ENCODE results near the gene MORF4L2. TPM values are rescaled to one million over a fixed set of nuclear protein-coding genes. Genes with fewer than 3 reads are reported as not detected.

MORF4L2 gene
- polyA plus RNA-seq, 1 of the 3 experiments (the other 2 are of a cell fraction), result 221 TPM

DNA sequence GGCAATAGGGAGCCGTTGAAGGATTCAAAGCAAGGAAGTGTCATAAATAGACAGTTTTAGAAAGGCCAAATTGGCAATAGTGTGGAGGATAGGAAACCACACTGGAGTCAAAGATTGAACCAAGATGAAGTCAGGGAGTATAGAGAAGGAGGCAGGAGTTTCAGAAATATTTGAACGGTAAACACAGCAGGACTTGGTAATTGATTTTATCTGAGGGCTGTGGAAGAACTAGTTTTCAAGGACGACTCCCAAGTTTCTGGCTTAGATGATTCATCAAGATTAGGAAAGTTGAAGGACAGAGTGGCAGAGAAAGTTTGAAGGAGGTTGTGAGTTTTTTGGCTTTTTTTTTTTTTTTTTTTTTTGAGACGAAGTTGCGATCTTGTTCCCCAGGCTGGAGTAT lies 12.7 kb upstream of the MORF4L2 start (continued):
- TF ChIP-seq, protein P1, sequence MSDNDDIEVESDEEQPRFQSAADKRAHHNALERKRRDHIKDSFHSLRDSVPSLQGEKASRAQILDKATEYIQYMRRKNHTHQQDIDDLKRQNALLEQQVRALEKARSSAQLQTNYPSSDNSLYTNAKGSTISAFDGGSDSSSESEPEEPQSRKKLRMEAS (IDR thresholded peaks at IDR 0.05; ENCODE audit: low read depth), result no peak
- TF ChIP-seq GABPA (IDR thresholded peaks at IDR 0.05; ENCODE audit: low read depth) (no peak), FOSL2 (IDR thresholded peaks at IDR 0.05; ENCODE audit: borderline replicate concordance, low read depth) (no peak)

DNA sequence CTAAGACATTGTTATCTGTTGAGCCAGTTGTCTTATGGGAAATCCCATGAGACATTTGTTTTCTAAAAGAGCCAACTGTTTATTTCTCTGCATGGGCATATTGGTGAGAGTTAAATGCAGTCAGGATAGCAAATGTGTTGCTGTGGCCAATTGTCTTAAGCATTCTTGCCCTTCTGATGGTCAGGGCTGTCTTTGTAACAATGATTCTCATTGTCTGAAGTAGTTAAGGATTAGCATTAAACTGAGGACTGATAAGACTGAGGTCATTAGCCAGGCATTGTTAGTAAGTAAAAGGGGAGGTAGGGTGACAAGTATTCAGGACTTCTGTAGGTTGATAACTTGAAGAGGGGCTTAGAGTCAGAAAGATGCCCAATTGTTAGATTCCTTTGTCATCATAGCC lies 11.2 kb upstream of the MORF4L2 start:
- no peak for TF ChIP-seq PBX3 (IDR thresholded peaks at IDR 0.05)
- no peak for TF ChIP-seq CTCF (IDR thresholded peaks at IDR 0.05)
- TF ChIP-seq TEAD4 (IDR thresholded peaks at IDR 0.05; ENCODE audit: borderline replicate concordance, insufficient read depth), result no peak
- TF ChIP-seq RCOR1 (IDR thresholded peaks at IDR 0.05; ENCODE audit: low read length), result no peak
- TF ChIP-seq CHD2 (IDR thresholded peaks at IDR 0.05; ENCODE audit: low read length, partially characterized antibody), result no peak
- no peak for TF ChIP-seq GATA2 (CRISPR knock-in tag; IDR thresholded peaks at IDR 0.05)
- no peak for TF ChIP-seq SIN3A (IDR thresholded peaks at IDR 0.05; ENCODE audit: borderline replicate concordance, low read depth, low read length)
- no peak for TF ChIP-seq NRF1 (IDR thresholded peaks at IDR 0.05; ENCODE audit: low read depth, low read length)
- TF ChIP-seq, protein P2, sequence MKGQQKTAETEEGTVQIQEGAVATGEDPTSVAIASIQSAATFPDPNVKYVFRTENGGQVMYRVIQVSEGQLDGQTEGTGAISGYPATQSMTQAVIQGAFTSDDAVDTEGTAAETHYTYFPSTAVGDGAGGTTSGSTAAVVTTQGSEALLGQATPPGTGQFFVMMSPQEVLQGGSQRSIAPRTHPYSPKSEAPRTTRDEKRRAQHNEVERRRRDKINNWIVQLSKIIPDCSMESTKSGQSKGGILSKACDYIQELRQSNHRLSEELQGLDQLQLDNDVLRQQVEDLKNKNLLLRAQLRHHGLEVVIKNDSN (IDR thresholded peaks at IDR 0.05; ENCODE audit: borderline replicate concordance, low read depth), result no peak
- Histone ChIP-seq H3K9me2 (no peaks in the 10 kb centered on the region), H4K20me1 (ENCODE audit: insufficient read depth) (no peaks in the 10 kb centered on the region), H3K4me1 (ENCODE audit: control insufficient read depth in 1 of 2, insufficient read depth in 2 of 2, low read depth in 1 of 2, low read length in 1 of 2) (no peaks in the 10 kb centered on the region), H3K9ac (no peak overlapping the region), H3K79me2 (ENCODE audit: insufficient read depth) (no peaks in the 10 kb centered on the region), H2AFZ (ENCODE audit: low read depth) (no peak overlapping the region), H3K4me3 (ENCODE audit: low read depth in 2 of 2, low read length in 1 of 2) (no peak overlapping the region), H3K9me3 (no peaks in the 10 kb centered on the region), H3K27me3 (ENCODE audit: insufficient read depth) (peaks cover 10% of the 10 kb centered on the region; the same call in 1 of the 2 replicates), H3F3A (replicated peaks; ENCODE audit: insufficient read depth) (no peaks in the 10 kb centered on the region), H3K4me2 (no peak overlapping the region), H3K36me3 (replicated peaks in 1 of 2; ENCODE audit: control insufficient read depth in 1 of 2, insufficient read depth in 2 of 2, low read length in 1 of 2) (no peaks in the 10 kb centered on the region), H3K27ac (ENCODE audit: low read depth in 2 of 2, low read length in 1 of 2) (no peak overlapping the region)
- CTCF ChIA-PET, result interaction anchor here (1.2 to 2.1 kb wide), 2 partner anchors 76 to 119 kb away, joined by 3 to 7 read pairs; no protein-coding TSS in a partner anchor
- DNase-seq, result no peak
- POLR2A ChIA-PET, result no interaction called here

- DNase-seq, result no peak
- Histone ChIP-seq H3K4me3 (ENCODE audit: low read depth in 2 of 2, low read length in 1 of 2) (no peak overlapping the region), H3K79me2 (ENCODE audit: insufficient read depth) (peaks cover 4% of the 10 kb centered on the region), H3K9me3 (no peaks in the 10 kb centered on the region), H3K9ac (no peak overlapping the region), H3K27ac (ENCODE audit: low read depth in 2 of 2, low read length in 1 of 2) (no peak overlapping the region), H2AFZ (ENCODE audit: low read depth) (no peak overlapping the region), H3K36me3 (replicated peaks in 1 of 2; ENCODE audit: control insufficient read depth in 1 of 2, insufficient read depth in 2 of 2, low read length in 1 of 2) (no peaks in the 10 kb centered on the region), H3K4me1 (ENCODE audit: control insufficient read depth in 1 of 2, insufficient read depth in 2 of 2, low read depth in 1 of 2, low read length in 1 of 2) (no peaks in the 10 kb centered on the region), H3K9me2 (no peaks in the 10 kb centered on the region), H3F3A (replicated peaks; ENCODE audit: insufficient read depth) (peaks cover 10% of the 10 kb centered on the region), H4K20me1 (ENCODE audit: insufficient read depth) (no peaks in the 10 kb centered on the region), H3K27me3 (ENCODE audit: insufficient read depth) (no peaks in the 10 kb centered on the region), H3K4me2 (no peak overlapping the region)
- CTCF ChIA-PET, result interaction anchor here (1.3 to 2.6 kb wide), 6 partner anchors 12 to 85 kb away, joined by 3 to 11 read pairs (median 4); partner anchors contain the start of gene PLP1
- POLR2A ChIA-PET, result no interaction called here
- WGBS (ENCODE audit: low lambda C conversion rate), result 25% methylated on average over 1 of the region's 1 CpG
- TF ChIP-seq EP300 (IDR thresholded peaks at IDR 0.05; ENCODE audit: borderline replicate concordance in 1 of 2, low read depth in 1 of 2, low read length in 1 of 2) (no peak), TCF12 (IDR thresholded peaks at IDR 0.05) (no peak), NFIC (IDR thresholded peaks at IDR 0.05; ENCODE audit: borderline replicate concordance) (no peak), RXRA (IDR thresholded peaks at IDR 0.05; ENCODE audit: borderline replicate concordance, low read depth) (no peak), SIN3A (IDR thresholded peaks at IDR 0.05; ENCODE audit: borderline replicate concordance, low read depth, low read length) (no peak), SMC3 (IDR thresholded peaks at IDR 0.05; ENCODE audit: low read depth, low read length) (no peak), MEF2A (IDR thresholded peaks at IDR 0.05; ENCODE audit: borderline replicate concordance, low read depth) (no peak), RFX5 (IDR thresholded peaks at IDR 0.05; ENCODE audit: low read length) (no peak), FOSL2 (IDR thresholded peaks at IDR 0.05; ENCODE audit: borderline replicate concordance, low read depth) (no peak), CHD2 (IDR thresholded peaks at IDR 0.05; ENCODE audit: low read length, partially characterized antibody) (no peak), RAD21 (IDR thresholded peaks at IDR 0.05; ENCODE audit: low read length) (no peak), TEAD4 (IDR thresholded peaks at IDR 0.05; ENCODE audit: borderline replicate concordance, insufficient read depth) (no peak)
- TF ChIP-seq, protein P1 (IDR thresholded peaks at IDR 0.05; ENCODE audit: low read depth), result no peak
These were observed 4.6 kb upstream of the MORF4L2 start for GRCh38 chrX:103691059-103691458.
